SK-N-SH treated with all-trans-retinoic acid at 6 μM for 48 hours (cell line): ENCODE results near the gene IZUMO2.

Experiments
- BACH2 ChIP-seq: fragments of 250-450 bp; sonication (Bioruptor Pico); IDR thresholded peaks from 2 replicates; pipeline ENCODE4 v1.9.0; 2021; ENCODE audit warnings: mild to moderate bottlenecking, borderline replicate concordance
- CREB5 ChIP-seq: fragments of 250-450 bp; sonication (Bioruptor Pico); IDR thresholded peaks from 2 replicates; pipeline ENCODE4 v1.5.1; 2020; ENCODE audit warnings: low read depth, mild to moderate bottlenecking, moderate library complexity
- ISL1 ChIP-seq: fragments of 250-450 bp; sonication (Bioruptor Pico); IDR thresholded peaks from 2 replicates; pipeline ENCODE4 v2.1.2; 2022; ENCODE audit warnings: mild to moderate bottlenecking, moderate library complexity
- OSR1 ChIP-seq: fragments of 250-450 bp; sonication (Bioruptor Pico); IDR thresholded peaks from 2 replicates; pipeline ENCODE4 v1.8.0; 2022; ENCODE audit warnings: moderate library complexity, mild to moderate bottlenecking, inconsistent platforms
- PATZ1 ChIP-seq: fragments of 250-450 bp; sonication (Bioruptor Pico); IDR thresholded peaks from 2 replicates; pipeline ENCODE4 v1.8.0; 2020; ENCODE audit warnings: mild to moderate bottlenecking, moderate library complexity, borderline replicate concordance
- RARB ChIP-seq: fragments of 250-450 bp; sonication (Bioruptor Pico); IDR thresholded peaks from 2 replicates; pipeline ENCODE4 v1.8.0; 2021; ENCODE audit warnings: mild to moderate bottlenecking, moderate library complexity
- SNAI2 ChIP-seq: fragments of 250-450 bp; sonication (Bioruptor Pico); IDR thresholded peaks from 2 replicates; pipeline ENCODE4 v1.5.0; 2020; ENCODE audit warnings: mild to moderate bottlenecking, moderate library complexity
- TCF4 ChIP-seq: fragments of 250-450 bp; sonication (Bioruptor Pico); IDR thresholded peaks from 2 replicates; pipeline ENCODE4 v1.8.0; 2021; ENCODE audit warnings: mild to moderate bottlenecking, moderate library complexity, borderline replicate concordance
- TSHZ2 ChIP-seq: fragments of 250-450 bp; sonication (Bioruptor Pico); IDR thresholded peaks from 2 replicates; pipeline ENCODE4 v1.5.0; 2020; ENCODE audit warnings: mild to moderate bottlenecking, moderate library complexity

GRCh38 chr19:50203281-50204080 is 40.4 kb upstream of the IZUMO2 start, which contains the start of gene MYH14:
- no peak for TF ChIP-seq TCF4 (CRISPR knock-in tag)
- no peak for TF ChIP-seq SNAI2 (CRISPR knock-in tag)
- no peak for TF ChIP-seq PATZ1
- TF ChIP-seq CREB5 (CRISPR knock-in tag) = no peak
- no peak for TF ChIP-seq RARB
- TF ChIP-seq OSR1 = no peak
- TF ChIP-seq ISL1 (CRISPR knock-in tag) = no peak
- no peak for TF ChIP-seq TSHZ2 (CRISPR knock-in tag)
- TF ChIP-seq BACH2 = no peak
